ENCODE measurements around the gene ENHO. TPM values are rescaled to one million over a fixed set of nuclear protein-coding genes. Genes with fewer than 3 reads are reported as not detected.
A peak's percentile ranks its signal among the peaks of the same experiment; 100 is the strongest.

Gene ENHO
- total RNA-seq, 1 donor from 2014 or later: not detected

- DNase-seq (ENCODE audit: low read depth) (no peak), FAIRE-seq (peak; percentile 83)
- Histone ChIP-seq H3K36me3 (ENCODE audit: control insufficient read depth, insufficient read depth, low read length) (no peaks in the 10 kb centered on the region), H3K27me3 (ENCODE audit: control insufficient read depth, insufficient read depth, low read length) (peaks cover 11% of the 10 kb centered on the region), H3K4me3 (ENCODE audit: low read depth, low read length) (no peak overlapping the region)
- TF ChIP-seq CTCF (IDR thresholded peaks at IDR 0.05; ENCODE audit: insufficient read depth, low read length, severe bottlenecking): no peak
Observed at GRCh38 chr9:34558364-34558763, 35.6 kb upstream of the ENHO start.

- Histone ChIP-seq H3K36me3 (ENCODE audit: control insufficient read depth, insufficient read depth, low read length) (no peaks in the 10 kb centered on the region), H3K4me3 (ENCODE audit: low read depth, low read length) (no peak overlapping the region), H3K27me3 (ENCODE audit: control insufficient read depth, insufficient read depth, low read length) (peaks cover 11% of the 10 kb centered on the region)
- DNase-seq (ENCODE audit: low read depth) (no peak), FAIRE-seq (no peak)
- no peak for TF ChIP-seq CTCF (IDR thresholded peaks at IDR 0.05; ENCODE audit: insufficient read depth, low read length, severe bottlenecking)
Observed at GRCh38 chr9:34557426-34558321, 34.9 kb upstream of the ENHO start.

GRCh38 chr9:34556949-34557348, 34.2 kb upstream of the ENHO start:
- no peak for FAIRE-seq
- peaks cover 11% of the 10 kb centered on the region for H3K27me3 ChIP-seq (ENCODE audit: control insufficient read depth, insufficient read depth, low read length)
- no peak for TF ChIP-seq CTCF (IDR thresholded peaks at IDR 0.05; ENCODE audit: insufficient read depth, low read length, severe bottlenecking)

GRCh38 chr9:34555936-34556525, 33.2 kb upstream of the ENHO start:
- no peaks in the 10 kb centered on the region for H3K36me3 ChIP-seq (ENCODE audit: control insufficient read depth, insufficient read depth, low read length)
- FAIRE-seq (no peak), DNase-seq (ENCODE audit: low read depth) (no peak)
- H3K4me3 ChIP-seq (ENCODE audit: low read depth, low read length): no peak overlapping the region
- TF ChIP-seq CTCF (IDR thresholded peaks at IDR 0.05; ENCODE audit: insufficient read depth, low read length, severe bottlenecking): no peak
- peaks cover 11% of the 10 kb centered on the region for H3K27me3 ChIP-seq (ENCODE audit: control insufficient read depth, insufficient read depth, low read length)

More at GRCh38 chr9:34556949-34557348, 34.2 kb upstream of the ENHO start:
- Histone ChIP-seq H3K36me3 (ENCODE audit: control insufficient read depth, insufficient read depth, low read length) (no peaks in the 10 kb centered on the region), H3K4me3 (ENCODE audit: low read depth, low read length) (no peak overlapping the region)
- DNase-seq (ENCODE audit: low read depth): no peak

- FAIRE-seq (peak; percentile 18), DNase-seq (ENCODE audit: low read depth) (no peak)
- Histone ChIP-seq H3K27me3 (ENCODE audit: control insufficient read depth, insufficient read depth, low read length) (peaks cover 11% of the 10 kb centered on the region), H3K36me3 (ENCODE audit: control insufficient read depth, insufficient read depth, low read length) (no peaks in the 10 kb centered on the region), H3K4me3 (ENCODE audit: low read depth, low read length) (no peak overlapping the region)
- TF ChIP-seq CTCF (IDR thresholded peaks at IDR 0.05; ENCODE audit: insufficient read depth, low read length, severe bottlenecking): no peak
Observed at GRCh38 chr9:34555500-34555899, 32.7 kb upstream of the ENHO start.

Data from bronchial epithelial cell (primary cell).